Measurements from ENCODE around the gene IMPDH1.

Gene IMPDH1

GRCh38 chr7:128385988-128386925 is 23.5 kb downstream of the IMPDH1 start:
- TF ChIP-seq ISL1 (CRISPR knock-in tag; IDR thresholded peaks at IDR 0.05): no peak
- TF ChIP-seq ZNF70 (CRISPR knock-in tag; IDR thresholded peaks at IDR 0.05): no peak
- no peak for TF ChIP-seq PPARA (CRISPR knock-in tag; IDR thresholded peaks at IDR 0.05; ENCODE audit: borderline replicate concordance)
- no peak for TF ChIP-seq GLIS3 (CRISPR knock-in tag; IDR thresholded peaks at IDR 0.05)
- TF ChIP-seq TOX (CRISPR knock-in tag; IDR thresholded peaks at IDR 0.05; ENCODE audit: borderline replicate concordance): no peak
- TF ChIP-seq, protein P1, sequence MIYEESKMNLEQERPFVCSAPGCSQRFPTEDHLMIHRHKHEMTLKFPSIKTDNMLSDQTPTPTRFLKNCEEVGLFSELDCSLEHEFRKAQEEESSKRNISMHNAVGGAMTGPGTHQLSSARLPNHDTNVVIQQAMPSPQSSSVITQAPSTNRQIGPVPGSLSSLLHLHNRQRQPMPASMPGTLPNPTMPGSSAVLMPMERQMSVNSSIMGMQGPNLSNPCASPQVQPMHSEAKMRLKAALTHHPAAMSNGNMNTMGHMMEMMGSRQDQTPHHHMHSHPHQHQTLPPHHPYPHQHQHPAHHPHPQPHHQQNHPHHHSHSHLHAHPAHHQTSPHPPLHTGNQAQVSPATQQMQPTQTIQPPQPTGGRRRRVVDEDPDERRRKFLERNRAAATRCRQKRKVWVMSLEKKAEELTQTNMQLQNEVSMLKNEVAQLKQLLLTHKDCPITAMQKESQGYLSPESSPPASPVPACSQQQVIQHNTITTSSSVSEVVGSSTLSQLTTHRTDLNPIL (CRISPR knock-in tag; IDR thresholded peaks at IDR 0.05; ENCODE audit: low read depth): no peak
- ATAC-seq: no peak

GRCh38 chr7:128384726-128385125 is 25.1 kb downstream of the IMPDH1 start:
- TF ChIP-seq ARNTL (CRISPR knock-in tag; IDR thresholded peaks at IDR 0.05; ENCODE audit: borderline replicate concordance, low read depth) (no peak), GLIS3 (CRISPR knock-in tag; IDR thresholded peaks at IDR 0.05) (no peak), SNAI2 (CRISPR knock-in tag; IDR thresholded peaks at IDR 0.05) (no peak), ESRRG (CRISPR knock-in tag; IDR thresholded peaks at IDR 0.05) (no peak), PPARA (CRISPR knock-in tag; IDR thresholded peaks at IDR 0.05; ENCODE audit: borderline replicate concordance) (no peak), RARB (CRISPR knock-in tag; IDR thresholded peaks at IDR 0.05) (no peak), BACH2 (CRISPR knock-in tag; IDR thresholded peaks at IDR 0.05; ENCODE audit: borderline replicate concordance) (no peak), ZFP3 (CRISPR knock-in tag; IDR thresholded peaks at IDR 0.05) (no peak), ZNF8 (CRISPR knock-in tag; IDR thresholded peaks at IDR 0.05) (no peak), ZNF565 (CRISPR knock-in tag; conservative IDR thresholded peaks at IDR 0.05; ENCODE audit: low read depth) (no peak), ZNF70 (CRISPR knock-in tag; IDR thresholded peaks at IDR 0.05) (no peak)
- TF ChIP-seq, protein P2, sequence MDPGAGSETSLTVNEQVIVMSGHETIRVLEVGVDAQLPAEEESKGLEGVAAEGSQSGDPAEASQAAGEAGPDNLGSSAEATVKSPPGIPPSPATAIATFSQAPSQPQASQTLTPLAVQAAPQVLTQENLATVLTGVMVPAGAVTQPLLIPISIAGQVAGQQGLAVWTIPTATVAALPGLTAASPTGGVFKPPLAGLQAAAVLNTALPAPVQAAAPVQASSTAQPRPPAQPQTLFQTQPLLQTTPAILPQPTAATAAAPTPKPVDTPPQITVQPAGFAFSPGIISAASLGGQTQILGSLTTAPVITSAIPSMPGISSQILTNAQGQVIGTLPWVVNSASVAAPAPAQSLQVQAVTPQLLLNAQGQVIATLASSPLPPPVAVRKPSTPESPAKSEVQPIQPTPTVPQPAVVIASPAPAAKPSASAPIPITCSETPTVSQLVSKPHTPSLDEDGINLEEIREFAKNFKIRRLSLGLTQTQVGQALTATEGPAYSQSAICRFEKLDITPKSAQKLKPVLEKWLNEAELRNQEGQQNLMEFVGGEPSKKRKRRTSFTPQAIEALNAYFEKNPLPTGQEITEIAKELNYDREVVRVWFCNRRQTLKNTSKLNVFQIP (CRISPR knock-in tag; IDR thresholded peaks at IDR 0.05; ENCODE audit: borderline replicate concordance, low read depth): no peak
- TF ChIP-seq, protein P1 (CRISPR knock-in tag; IDR thresholded peaks at IDR 0.05; ENCODE audit: low read depth): no peak
- ATAC-seq: no peak

DNA sequence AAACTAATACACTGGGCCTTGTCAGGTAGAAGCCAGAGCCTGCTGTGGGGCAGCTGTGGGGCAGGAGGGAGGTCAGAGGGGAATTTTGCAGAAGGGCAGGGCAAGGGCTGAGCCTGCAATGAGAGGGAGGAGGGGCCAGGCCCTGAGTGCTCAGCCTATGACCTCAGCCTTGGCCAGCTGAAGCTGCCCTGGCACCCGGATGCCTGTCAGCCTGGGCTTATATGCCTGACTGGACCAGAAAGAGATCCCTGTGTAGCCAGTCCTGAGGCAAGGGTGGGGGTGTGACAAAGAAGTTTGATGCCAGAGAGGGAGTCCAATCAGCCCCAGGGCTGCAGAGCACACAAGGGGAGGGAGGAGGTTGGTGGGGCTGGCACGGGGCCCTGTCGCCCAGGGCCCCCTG is 26.0 kb downstream of the IMPDH1 start:
- no peak for TF ChIP-seq CSDC2 (CRISPR knock-in tag; IDR thresholded peaks at IDR 0.05)
- no peak for TF ChIP-seq RARB (CRISPR knock-in tag; IDR thresholded peaks at IDR 0.05)
- no peak for ATAC-seq

DNA sequence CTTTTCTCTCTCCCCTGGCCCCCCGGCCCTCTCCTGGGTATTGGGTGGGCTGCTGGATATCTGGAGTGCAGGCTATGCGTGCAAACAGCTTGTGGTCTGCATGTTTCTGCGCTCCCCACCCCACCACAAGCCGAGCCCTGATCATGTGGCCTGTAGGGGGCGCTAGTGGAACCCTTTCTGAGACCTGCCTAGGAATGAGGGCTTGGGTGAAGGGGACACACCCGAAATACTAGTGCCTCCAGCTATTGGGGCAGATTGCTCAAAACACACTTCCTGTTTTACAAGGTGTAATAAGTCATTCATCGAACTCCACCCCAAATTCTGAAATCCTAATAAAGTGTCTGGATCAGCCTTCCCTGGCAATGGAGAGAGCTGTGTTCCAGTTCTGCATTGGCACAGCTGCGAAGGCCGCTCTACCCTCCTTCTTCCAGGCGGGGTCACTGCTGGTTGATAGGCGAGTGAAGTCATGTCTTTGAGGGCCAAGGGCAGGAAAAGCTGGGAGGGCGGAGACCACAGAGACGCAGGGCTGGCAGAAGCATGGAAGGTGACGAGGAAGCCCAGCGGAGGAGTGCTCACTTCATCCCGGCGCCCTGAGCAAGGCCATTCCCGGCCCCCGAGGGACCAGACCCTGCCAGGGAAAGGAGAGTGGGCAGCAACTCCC is 28.5 kb downstream of the IMPDH1 start:
- ATAC-seq: peak; percentile 55; the same call in 2 of the 3 replicates
- TF ChIP-seq SNAI2 (CRISPR knock-in tag; IDR thresholded peaks at IDR 0.05) (no peak), OSR1 (CRISPR knock-in tag; IDR thresholded peaks at IDR 0.05) (no peak), ARNTL (CRISPR knock-in tag; IDR thresholded peaks at IDR 0.05; ENCODE audit: borderline replicate concordance, low read depth) (no peak), TCF4 (CRISPR knock-in tag; IDR thresholded peaks at IDR 0.05; ENCODE audit: borderline replicate concordance) (no peak), TSHZ2 (CRISPR knock-in tag; IDR thresholded peaks at IDR 0.05) (no peak), ZFP30 (CRISPR knock-in tag; IDR thresholded peaks at IDR 0.05) (no peak), RARB (CRISPR knock-in tag; IDR thresholded peaks at IDR 0.05) (no peak), PPARA (CRISPR knock-in tag; IDR thresholded peaks at IDR 0.05; ENCODE audit: borderline replicate concordance) (no peak), ISL1 (CRISPR knock-in tag; IDR thresholded peaks at IDR 0.05) (no peak)
- TF ChIP-seq, protein P1 (CRISPR knock-in tag; IDR thresholded peaks at IDR 0.05; ENCODE audit: low read depth): no peak
- TF ChIP-seq, protein P3, sequence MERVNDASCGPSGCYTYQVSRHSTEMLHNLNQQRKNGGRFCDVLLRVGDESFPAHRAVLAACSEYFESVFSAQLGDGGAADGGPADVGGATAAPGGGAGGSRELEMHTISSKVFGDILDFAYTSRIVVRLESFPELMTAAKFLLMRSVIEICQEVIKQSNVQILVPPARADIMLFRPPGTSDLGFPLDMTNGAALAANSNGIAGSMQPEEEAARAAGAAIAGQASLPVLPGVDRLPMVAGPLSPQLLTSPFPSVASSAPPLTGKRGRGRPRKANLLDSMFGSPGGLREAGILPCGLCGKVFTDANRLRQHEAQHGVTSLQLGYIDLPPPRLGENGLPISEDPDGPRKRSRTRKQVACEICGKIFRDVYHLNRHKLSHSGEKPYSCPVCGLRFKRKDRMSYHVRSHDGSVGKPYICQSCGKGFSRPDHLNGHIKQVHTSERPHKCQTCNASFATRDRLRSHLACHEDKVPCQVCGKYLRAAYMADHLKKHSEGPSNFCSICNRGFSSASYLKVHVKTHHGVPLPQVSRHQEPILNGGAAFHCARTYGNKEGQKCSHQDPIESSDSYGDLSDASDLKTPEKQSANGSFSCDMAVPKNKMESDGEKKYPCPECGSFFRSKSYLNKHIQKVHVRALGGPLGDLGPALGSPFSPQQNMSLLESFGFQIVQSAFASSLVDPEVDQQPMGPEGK (CRISPR knock-in tag; IDR thresholded peaks at IDR 0.05; ENCODE audit: borderline replicate concordance): no peak

Measured in SK-N-SH treated with all-trans-retinoic acid at 6 μM for 48 hours (cell line).